HUES48 (cell line): ENCODE results near the gene TEDC1.
"Not testable (repeated sequence)": the region's sequence is repeated elsewhere in the genome, so short reads cannot be mapped to it uniquely, and the experiment has no call there.

Source experiments
- H3K27ac ChIP-seq: one replicate; pipeline ENCODE4 v1.7.0; 2013; ENCODE audit warnings: low read depth, low read length, inconsistent platforms
- H3K27me3 ChIP-seq: 2 replicates; pipeline ENCODE4 v1.6.1; 2013; ENCODE audit warnings: mild to moderate bottlenecking, low read length; ENCODE audit not compliant: control insufficient read depth, insufficient read depth
- H3K36me3 ChIP-seq: 2 replicates; pipeline ENCODE4 v1.6.1; 2013; ENCODE audit warnings: low read length; ENCODE audit not compliant: control insufficient read depth, insufficient read depth
- H3K4me1 ChIP-seq: 2 replicates; pipeline ENCODE4 v1.6.1; 2013; ENCODE audit warnings: mild to moderate bottlenecking, low read length; ENCODE audit not compliant: control insufficient read depth, insufficient read depth
- H3K4me3 ChIP-seq: 2 replicates; pipeline ENCODE4 v1.5.1; 2013; ENCODE audit warnings: mild to moderate bottlenecking, low read depth, low read length
- H3K9ac ChIP-seq: 2 replicates; pipeline ENCODE4 v1.6.1; 2013; ENCODE audit warnings: mild to moderate bottlenecking, low read depth, low read length, moderate library complexity
- H3K9me3 ChIP-seq: 2 replicates; pipeline ENCODE4 v1.6.1; 2013; ENCODE audit warnings: low read length; ENCODE audit not compliant: control insufficient read depth, insufficient read depth

The TEDC1 gene

DNA sequence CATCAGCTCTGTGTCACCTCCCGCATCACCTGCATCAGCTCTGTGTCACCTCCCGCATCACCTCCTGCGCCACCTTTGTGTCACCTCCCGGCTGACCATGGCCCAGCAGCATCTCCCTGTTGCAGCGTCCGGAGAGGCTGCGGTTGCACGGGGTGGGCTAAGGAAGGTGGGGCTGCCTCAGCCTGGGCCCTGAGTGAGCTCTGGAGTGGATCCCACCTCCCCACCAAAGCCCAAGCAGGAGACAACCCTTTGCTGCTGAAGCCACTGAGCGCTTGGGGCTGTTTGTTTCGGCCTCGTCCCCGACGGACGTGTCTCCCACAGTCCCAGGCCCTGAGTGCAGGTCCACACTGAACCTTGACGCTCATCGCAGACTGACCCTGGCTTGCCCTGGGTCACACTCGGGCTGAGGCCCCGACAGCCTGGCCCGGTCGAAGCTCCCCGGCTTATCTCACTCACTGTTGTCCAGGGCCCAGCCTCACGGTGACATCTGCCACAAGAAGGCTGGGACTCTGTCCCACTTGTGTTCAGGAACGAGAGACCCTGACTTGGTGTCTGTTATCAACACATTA, 47.5 kb downstream of the TEDC1 start:
- Histone ChIP-seq H3K27me3 (no peaks in the 10 kb centered on the region), H3K4me1 (no peaks in the 10 kb centered on the region), H3K27ac (no peak overlapping the region), H3K36me3 (no peaks in the 10 kb centered on the region), H3K9ac (no peak overlapping the region), H3K4me3 (no peak overlapping the region), H3K9me3 (peaks cover 69% of the 10 kb centered on the region)

DNA sequence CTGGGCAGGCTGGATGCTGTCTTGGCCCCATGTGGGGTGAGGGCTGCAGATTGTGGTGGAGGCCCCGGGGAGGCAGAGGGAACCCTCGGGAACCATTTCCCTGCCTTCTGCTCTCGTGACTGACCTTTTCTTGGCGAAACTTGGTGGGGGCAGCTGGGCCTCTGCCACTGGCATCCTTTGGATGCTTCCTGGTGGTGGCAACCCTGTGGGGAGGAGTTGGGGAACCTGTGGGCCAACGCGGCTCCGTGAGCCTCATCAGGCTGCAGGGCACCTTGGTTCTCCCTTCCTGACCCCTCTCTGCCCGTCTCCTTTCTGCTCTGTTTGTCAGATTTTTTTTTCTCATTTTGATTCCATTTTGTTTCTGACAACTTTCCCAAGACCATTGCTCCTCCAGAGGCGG, 49.8 kb downstream of the TEDC1 start:
- no peaks in the 10 kb centered on the region for H3K36me3 ChIP-seq
- H3K9ac ChIP-seq, result no peak overlapping the region
- H3K9me3 ChIP-seq, result peaks cover 82% of the 10 kb centered on the region
- H3K27ac ChIP-seq, result no peak overlapping the region
- no peaks in the 10 kb centered on the region for H3K4me1 ChIP-seq
- H3K4me3 ChIP-seq, result no peak overlapping the region
- no peaks in the 10 kb centered on the region for H3K27me3 ChIP-seq

DNA sequence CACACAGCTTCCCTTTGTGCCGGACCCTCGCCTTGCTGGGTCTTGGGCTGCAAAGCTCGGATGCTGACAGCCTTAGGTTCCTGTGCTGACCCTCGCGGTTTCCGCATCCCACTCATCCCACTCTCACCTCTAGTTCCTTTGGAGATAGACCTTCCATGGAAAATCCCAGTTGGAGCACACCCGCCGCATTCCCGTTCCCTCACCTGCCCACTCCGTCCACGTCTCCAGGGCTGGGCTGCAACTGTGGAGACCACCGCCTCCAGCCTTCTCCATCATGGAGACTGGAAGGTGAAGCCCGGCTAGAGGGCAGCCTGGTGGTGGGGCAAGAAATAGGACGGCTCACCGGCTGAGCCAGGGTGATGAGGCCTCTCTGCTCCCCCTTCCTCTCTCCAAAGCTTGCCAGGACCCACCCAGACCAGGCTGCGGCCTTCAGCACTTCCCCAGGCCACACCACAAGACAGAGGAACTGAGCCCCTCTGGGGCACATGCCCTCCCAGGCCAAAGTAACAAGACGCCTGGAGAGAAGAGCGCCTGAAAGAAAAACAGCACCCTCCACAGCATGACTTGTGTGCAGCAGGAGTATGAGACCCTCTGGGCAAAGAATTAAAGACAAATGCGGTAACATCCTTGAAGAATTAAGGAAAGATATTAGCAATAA, 50.3 kb downstream of the TEDC1 start:
- Histone ChIP-seq H3K9me3 (peaks cover 77% of the 10 kb centered on the region), H3K9ac (no peak overlapping the region), H3K4me1 (no peaks in the 10 kb centered on the region), H3K27me3 (no peaks in the 10 kb centered on the region), H3K36me3 (no peaks in the 10 kb centered on the region), H3K27ac (no peak overlapping the region), H3K4me3 (no peak overlapping the region)

- not testable (repeated sequence) for H3K36me3 ChIP-seq, H3K9ac ChIP-seq, H3K27ac ChIP-seq, H3K4me3 ChIP-seq, H3K27me3 ChIP-seq, H3K4me1 ChIP-seq
- peaks cover 64% of the 10 kb centered on the region for H3K9me3 ChIP-seq
Observed at GRCh38 chr14:105545676-105546075, 54.6 kb downstream of the TEDC1 start.

DNA sequence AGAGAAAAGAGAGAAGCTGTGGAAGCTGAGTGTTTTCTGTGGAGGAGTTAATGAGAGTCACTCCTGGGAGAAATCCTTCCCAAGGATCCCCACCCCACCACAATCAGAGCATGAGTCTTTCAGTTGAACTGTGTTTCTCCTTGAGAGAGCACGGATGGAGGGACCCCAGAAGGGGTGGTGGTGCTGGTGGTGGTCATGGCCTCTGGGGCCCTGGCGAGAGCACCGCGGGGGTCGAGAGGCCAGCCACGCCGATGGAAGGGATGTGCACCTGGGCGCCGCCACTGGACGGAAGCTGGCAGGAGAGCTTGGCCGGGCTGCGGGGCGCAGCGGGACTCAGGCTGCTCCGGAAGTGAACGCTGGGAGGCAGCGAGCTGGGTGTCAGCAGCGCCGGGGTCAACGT, 55.4 kb downstream of the TEDC1 start:
- not testable (repeated sequence) for H3K4me3 ChIP-seq, H3K36me3 ChIP-seq, H3K9ac ChIP-seq, H3K4me1 ChIP-seq, H3K27ac ChIP-seq, H3K27me3 ChIP-seq
- H3K9me3 ChIP-seq, result peaks cover 63% of the 10 kb centered on the region

DNA sequence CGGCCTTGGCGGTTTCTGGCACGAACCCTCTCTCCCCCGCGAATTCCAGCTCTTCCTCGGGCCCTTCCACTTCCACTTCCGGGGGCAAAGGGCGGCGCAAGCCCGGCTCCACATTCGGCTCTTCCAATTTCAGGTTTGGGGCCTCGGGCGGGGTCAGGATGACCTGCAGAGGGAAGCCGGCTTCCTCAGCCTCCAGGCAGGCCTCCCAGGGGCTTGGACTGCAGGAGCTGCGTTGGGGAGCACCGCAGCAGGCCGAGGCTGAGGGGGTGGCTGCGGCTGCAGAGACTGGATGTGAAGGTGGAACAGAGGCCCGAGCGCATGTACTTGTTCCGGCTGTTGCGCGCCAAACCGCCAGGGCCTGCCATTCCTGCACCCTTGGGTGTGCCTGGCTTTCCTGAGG, 56.0 kb downstream of the TEDC1 start:
- H3K4me1 ChIP-seq, H3K36me3 ChIP-seq, H3K27ac ChIP-seq, H3K9ac ChIP-seq, H3K27me3 ChIP-seq, H3K4me3 ChIP-seq: not testable (repeated sequence)
- peaks cover 61% of the 10 kb centered on the region for H3K9me3 ChIP-seq

DNA sequence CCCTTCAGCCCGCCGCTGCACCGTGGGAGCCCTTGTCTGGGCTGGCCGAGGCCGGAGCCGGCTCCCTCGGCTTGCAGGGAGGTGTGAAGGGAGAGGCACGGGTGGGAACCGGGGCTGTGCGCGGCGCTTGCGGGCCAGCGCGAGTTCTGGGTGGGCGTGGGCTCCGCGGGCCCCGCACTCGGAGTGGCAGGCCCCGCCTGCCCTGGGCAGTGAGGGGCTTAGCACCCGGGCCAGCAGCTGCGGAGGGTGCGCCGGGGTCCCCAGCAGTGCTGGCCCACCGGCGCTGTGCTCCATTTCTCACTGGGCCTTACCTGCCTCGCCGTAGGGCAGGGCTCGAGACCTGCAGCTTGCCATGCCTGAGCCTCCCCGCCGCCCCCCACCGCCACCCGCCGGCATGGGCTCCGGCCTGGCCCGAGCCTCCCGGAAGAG, 56.7 kb downstream of the TEDC1 start:
- H3K36me3 ChIP-seq, result no peaks in the 10 kb centered on the region
- no peaks in the 10 kb centered on the region for H3K27me3 ChIP-seq
- no peak overlapping the region for H3K4me3 ChIP-seq
- H3K4me1 ChIP-seq, result no peaks in the 10 kb centered on the region
- H3K27ac ChIP-seq, result no peak overlapping the region
- H3K9me3 ChIP-seq, result peaks cover 58% of the 10 kb centered on the region
- no peak overlapping the region for H3K9ac ChIP-seq
